GM19463 (cell line): ENCODE results near the gene DCTN3.

Experiments
- ATAC-seq: cut with Tn5 transposase; IDR thresholded peaks from one replicate; pipeline ENCODE4 v1.9.1; 2021; ENCODE audit warnings: mild to moderate bottlenecking, moderate library complexity; ENCODE audit not compliant: unreplicated experiment

Gene DCTN3

GRCh38 chr9:34575241-34575640 lies 45.1 kb downstream of the DCTN3 start:
- no peak for ATAC-seq

GRCh38 chr9:34574571-34574970 lies 45.7 kb downstream of the DCTN3 start:
- ATAC-seq: no peak

- ATAC-seq: no peak
These were observed 46.5 kb downstream of the DCTN3 start for GRCh38 chr9:34573599-34574325.

GRCh38 chr9:34572628-34573027 lies 47.7 kb downstream of the DCTN3 start:
- no peak for ATAC-seq

- ATAC-seq: no peak
These were observed 48.2 kb downstream of the DCTN3 start for GRCh38 chr9:34572092-34572491.

- ATAC-seq: no peak
These were observed 48.8 kb downstream of the DCTN3 start for GRCh38 chr9:34571481-34571810.

- ATAC-seq: no peak
These were observed 49.4 kb downstream of the DCTN3 start for GRCh38 chr9:34570809-34571480.

GRCh38 chr9:34570376-34570775 lies 49.9 kb downstream of the DCTN3 start:
- no peak for ATAC-seq

GRCh38 chr9:34568774-34569173 lies 51.5 kb downstream of the DCTN3 start:
- no peak for ATAC-seq

- ATAC-seq: no peak
These were observed 52.2 kb downstream of the DCTN3 start for GRCh38 chr9:34568133-34568532.

GRCh38 chr9:34566972-34567371 lies 53.3 kb downstream of the DCTN3 start:
- ATAC-seq: no peak

- ATAC-seq: no peak
These were observed 54.0 kb downstream of the DCTN3 start for GRCh38 chr9:34566322-34566721.

- no peak for ATAC-seq
These were observed 54.4 kb downstream of the DCTN3 start for GRCh38 chr9:34565856-34566255.

GRCh38 chr9:34564617-34565016 lies 55.7 kb downstream of the DCTN3 start:
- ATAC-seq: no peak
